ENCODE measurements around the gene GLRA1.

Gene GLRA1

DNA sequence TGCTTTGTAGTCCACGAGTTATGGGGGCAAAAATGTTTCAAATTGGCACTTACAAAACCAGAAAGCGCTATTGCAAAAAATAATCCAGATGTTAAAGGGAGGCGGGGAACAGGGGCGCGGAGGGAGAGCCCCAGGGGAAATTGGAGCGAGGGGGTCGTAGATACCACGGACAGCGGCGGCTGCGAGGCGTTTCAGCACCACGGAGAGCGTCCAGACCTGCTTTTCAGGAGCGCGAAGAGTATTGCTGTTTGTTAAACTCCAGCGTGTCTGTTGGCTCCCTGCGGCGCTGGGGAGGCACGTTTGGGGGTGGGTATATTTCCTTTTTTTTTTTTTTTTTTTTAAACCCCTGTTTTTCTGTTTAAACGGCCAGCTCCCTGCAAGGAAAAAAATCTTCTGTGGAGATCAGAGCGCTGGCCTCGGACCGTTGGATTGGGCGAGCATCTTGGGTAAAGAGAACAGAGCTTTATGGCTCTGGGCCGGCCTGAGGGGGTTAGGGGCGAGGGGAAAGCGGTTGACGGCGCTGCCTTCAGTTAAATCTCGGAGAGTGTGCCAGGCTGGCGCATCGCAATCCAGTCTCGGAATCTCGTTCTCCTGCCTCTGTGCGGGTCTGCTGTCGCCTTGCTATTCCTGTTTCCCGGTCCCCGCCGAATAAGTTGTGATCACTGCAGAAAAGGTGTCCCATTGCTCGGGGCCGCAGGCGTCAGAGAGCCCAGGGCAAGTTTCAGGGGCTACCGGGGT is at the start of gene GLRA1:
Gene GLRA1, minus strand, starts transcription at position 288 of the 738 bp plus-strand sequence. CDS start 302 bp downstream, outside the sequence.
- no peak for DNase-seq

DNA sequence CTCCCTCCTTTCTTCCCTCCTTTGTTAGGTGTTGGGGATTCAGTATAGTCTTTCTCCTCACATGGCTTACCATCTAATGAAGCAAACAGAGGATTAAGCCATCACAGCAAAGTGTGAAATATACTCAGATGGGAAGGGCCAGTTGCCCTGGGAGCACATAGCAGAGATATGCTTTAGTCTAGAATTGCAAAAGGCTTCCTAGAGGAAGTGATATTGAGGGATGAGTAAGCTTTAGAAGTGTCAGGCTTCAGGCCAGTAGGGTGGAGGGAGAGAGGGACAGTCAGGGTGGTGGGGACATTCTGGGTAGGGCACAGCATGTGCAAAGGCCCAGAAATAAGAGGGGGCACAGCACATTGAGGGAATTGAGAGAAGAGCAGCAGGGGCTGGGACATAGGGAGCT is 46.2 kb upstream of the GLRA1 start:
- DNase-seq: no peak

- no peak for DNase-seq
Measured at GRCh38 chr5:151967865-151968264, 43.2 kb upstream of the GLRA1 start.

- DNase-seq: no peak
Measured at GRCh38 chr5:151966046-151966445, 41.4 kb upstream of the GLRA1 start.

DNA sequence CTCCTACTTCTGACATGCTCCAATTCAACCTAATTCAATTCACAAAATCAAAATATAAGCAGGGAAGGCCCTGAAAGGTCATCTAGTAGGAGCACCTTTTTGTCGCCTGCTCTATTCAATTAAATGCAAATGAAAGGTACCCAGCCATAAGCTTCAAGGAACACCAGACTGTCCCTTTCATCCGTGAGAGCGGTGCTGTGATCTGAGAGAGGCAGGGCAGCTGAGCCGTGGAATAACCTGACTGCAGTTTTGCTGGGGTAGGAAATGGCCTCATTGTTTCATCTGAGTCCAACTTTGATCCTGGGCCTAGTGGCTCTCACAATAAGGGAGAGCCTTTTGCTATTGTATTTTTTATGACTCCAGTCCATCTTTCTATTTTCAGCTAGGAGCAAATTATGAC is 39.8 kb upstream of the GLRA1 start:
- no peak for DNase-seq

GRCh38 chr5:151961557-151961956 is 36.9 kb upstream of the GLRA1 start:
- no peak for DNase-seq

- no peak for DNase-seq
Measured at GRCh38 chr5:151958111-151958510, 33.5 kb upstream of the GLRA1 start.

DNA sequence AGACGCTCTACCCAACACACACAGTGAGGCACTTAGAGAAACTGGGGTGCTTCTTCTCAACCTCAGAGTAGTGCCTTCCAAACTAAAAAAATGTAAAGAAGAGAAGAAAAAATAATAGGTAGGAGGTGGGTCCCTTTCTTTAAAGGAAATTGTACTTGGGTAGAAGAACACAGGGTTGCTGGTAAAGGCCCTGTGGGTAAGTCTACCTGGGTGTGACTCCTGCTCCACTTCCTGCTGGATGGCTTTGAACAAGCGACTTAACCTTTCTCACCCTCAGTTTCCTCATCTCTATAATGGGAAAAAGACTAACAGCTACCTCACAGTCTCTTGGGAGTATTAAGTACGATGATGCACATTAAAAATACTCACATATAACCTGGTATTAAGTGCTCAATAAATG is 32.1 kb upstream of the GLRA1 start:
- DNase-seq: no peak

DNA sequence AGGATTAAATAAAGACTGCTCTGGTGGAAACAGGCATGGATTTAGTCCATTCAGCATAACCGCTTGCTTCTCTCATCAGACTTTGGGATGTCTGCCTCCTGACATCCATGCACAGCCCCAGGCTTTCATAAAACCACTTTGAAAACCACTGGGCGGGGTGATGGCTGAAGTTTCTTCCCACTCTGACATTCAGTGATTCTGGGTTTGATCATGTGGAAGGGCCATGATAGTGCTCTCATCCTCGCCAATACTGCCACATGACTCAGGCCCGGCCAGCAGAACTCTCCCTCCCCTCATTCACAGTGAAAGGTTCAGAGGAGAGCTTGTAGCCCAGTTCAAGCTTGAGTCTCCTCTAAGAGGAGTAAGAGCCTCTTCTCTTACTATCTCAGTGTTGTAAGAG is 29.6 kb upstream of the GLRA1 start:
- no peak for DNase-seq

- DNase-seq: no peak
Measured at GRCh38 chr5:151953833-151954232, 29.2 kb upstream of the GLRA1 start.

DNA sequence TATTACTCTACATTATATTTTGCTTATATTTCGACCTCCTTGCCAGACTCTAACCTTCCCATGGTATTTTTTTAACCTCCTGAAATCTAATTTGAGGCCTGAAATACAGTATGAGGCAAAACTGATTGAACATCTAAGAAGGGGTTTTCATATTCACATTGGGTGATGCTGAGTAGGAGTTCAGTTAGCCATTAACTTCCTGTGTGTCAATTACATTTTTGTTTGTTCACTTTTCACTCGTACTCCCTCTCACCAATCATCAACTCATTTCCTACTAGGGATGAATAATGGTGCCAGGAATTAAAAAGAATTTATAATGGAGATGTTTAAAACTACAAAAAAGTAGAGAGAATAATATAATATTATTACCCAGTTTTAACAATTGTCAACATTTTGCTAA is 27.6 kb upstream of the GLRA1 start:
- no peak for DNase-seq

DNA sequence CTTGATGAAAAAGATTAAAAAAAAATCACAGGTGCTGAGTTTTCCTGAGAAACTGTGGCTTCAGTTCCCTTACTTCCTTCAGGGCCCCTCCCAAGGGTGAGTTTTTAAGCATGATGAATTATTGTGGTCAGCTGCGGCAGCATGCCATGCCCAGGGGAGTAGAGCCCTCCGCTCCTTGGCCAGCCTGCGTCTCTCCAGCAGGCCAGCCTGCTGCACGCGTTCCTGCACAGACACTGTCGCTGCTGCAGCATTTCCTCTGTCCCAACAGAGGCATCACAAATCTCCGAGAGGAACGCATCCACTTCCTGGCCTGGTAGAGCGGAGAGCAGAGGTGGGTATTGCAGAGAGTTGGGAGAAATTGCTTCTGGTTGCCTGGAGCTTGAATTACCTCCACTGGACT is 26.1 kb upstream of the GLRA1 start:
- no peak for DNase-seq

DNA sequence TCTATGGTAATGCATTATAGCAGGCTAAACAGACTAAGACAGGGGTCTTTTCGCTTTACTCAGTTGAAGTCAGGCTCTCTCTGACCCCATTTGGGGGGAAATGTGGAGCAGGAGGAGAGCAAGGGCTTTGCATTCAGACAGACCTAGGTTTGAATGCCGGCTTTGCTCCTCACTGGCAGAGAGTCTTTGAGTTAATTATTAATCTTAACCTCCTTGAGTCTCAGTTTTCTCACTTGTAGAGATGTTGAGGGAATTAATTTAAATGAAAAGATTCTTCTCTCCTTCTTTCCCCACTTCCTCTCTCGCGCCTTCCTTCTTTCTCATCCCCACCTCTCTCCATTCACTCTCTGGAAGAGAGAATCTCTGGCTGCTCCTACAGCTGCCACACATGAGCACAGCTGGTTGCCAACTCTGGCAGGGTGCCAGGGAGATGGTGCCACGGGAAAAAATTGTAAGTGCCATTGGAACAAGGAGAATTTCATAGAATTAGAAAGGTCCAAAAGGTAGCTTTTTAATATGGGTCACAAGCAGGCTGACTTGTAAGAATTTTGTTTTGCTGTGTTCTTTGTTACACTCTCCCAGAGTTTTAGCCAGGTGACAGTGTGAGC is 25.2 kb upstream of the GLRA1 start:
- no peak for DNase-seq

DNA sequence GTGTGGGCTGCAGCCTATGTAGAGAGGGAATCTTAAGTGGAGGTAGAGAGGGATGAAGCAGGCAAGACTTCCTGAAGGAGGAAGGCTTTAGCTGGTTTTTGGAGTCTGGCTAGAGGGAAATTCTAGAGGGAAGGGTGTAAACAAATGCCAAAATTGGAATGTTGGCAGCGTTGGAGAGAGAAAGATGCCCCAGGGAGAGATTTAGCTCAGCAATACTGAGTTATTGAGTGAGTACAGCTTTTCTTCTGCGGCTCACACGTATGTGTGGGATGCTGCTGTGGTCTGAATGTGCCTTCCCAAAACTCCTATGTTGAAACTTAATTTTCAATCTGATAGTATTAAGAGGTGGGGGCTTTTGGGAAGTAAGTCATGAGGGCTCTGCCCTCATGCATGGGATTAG is 24.5 kb upstream of the GLRA1 start:
- no peak for DNase-seq

GRCh38 chr5:151947931-151948608 is 23.4 kb upstream of the GLRA1 start:
- no peak for DNase-seq

- no peak for DNase-seq
Measured at GRCh38 chr5:151937851-151938250, 13.2 kb upstream of the GLRA1 start.

GRCh38 chr5:151935135-151935695 is 10.6 kb upstream of the GLRA1 start:
- DNase-seq: no peak

GRCh38 chr5:151931260-151931659 is 6.6 kb upstream of the GLRA1 start:
- DNase-seq: no peak

GRCh38 chr5:151926188-151926587 is 1.5 kb upstream of the GLRA1 start:
- no peak for DNase-seq

DNA sequence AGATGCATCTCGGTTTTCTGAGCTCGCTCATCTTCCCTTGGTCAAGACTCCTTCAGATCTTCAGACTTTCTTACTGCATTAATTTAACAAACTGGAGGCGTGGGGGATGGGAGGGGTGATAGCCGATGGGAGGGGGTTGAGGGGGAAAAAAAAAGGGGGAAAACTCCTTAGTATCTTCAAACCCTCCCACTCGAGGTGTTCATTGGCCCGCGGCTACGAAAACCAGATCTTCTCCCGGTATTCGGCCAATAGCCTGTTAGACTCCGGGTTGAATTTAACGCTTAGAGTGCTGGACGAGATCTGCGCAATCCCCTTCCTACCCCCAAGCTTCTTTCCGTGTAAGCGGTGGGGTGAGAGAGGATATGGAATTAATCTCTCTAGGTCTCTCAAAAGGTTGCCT is 689 bp upstream of the GLRA1 start:
- DNase-seq: no peak

DNA sequence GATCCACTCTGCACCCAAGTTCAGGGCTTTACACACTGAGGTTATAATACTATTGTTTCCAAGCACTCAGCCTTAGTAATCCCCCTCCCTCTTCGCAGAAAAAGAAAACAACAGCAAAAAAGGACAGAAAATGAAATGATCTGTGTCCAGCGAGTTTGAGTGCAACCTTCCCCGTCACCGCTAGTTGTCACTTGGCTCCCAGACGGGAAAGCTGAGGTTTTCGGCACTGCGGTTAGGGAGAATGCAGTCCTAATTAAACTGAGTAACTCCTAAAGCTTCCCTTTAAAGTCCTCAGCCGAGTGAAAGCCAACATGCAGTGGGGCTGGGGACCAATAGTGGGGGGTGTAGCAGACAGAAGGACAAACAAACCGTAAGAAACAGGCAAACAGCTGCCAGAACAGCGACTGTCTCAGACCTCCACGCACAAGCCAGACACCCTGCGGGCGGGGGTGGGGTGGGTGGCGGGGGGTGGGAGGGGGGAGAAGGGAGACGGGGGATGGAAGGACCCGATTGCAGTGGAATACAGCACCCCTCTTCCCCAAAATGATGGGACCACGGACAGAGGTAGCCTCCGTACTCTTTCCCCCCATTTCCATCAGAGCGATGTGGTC is 680 bp downstream of the GLRA1 start:
- no peak for DNase-seq

DNA sequence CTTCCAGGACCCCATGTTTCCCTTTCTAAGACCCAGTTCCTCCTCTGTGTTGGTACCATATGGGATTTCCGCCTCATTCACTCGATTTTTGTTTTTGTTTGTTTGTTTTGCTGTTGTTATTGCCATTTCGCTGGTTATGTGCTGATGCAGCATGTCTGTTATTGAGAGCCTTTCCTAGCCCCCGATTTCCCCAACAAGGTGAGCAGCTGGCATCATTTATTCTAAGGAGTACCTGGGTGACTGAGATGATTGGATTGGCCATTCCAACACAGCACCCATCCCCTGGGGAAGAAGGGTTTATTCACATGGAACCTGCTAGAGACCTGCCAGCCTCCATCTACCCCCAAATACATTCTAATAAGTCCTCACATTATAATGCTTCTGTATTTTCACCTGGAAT is 2.7 kb downstream of the GLRA1 start:
- DNase-seq: no peak

DNA sequence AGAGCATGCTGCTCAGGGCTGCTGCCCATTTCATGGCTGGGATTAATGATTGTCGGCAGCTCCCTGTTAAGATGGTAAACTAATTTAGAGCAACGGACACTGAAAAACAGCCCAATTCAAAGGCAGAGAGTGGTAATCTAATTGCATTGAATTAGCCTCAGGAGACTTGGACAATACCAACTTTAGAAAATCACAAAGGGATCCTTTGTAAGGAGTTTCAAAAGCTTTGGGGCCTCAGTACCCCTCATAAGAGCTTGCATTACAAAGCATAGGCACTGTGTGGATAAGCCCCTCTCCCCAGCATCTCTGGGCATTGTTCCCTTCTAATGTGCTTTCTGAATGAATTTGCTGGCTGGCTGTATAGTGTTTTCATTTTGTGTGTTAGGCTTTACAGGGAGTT is 6.7 kb downstream of the GLRA1 start:
- no peak for DNase-seq

GRCh38 chr5:151913425-151913824 is 11.2 kb downstream of the GLRA1 start:
- DNase-seq: no peak

Data from NCI-H2081 treated with DMSO at 0.1 percent for 48 hours (cell line).